Measurements from ENCODE around the gene FRMD5.

Gene FRMD5

GRCh38 chr15:43998607-43999006, 196.5 kb downstream of the FRMD5 start:
- DNase-seq (ENCODE audit: low read depth), result peak; percentile 62
- no peak overlapping the region for H3K4me3 ChIP-seq (ENCODE audit: low read length)
- no peak for TF ChIP-seq CTCF (conservative IDR thresholded peaks at IDR 0.05; ENCODE audit: low read depth, low read length)

GRCh38 chr15:43991206-43991605, 203.9 kb downstream of the FRMD5 start:
- no peak for DNase-seq (ENCODE audit: low read depth)
- no peak overlapping the region for H3K4me3 ChIP-seq (ENCODE audit: low read length)
- TF ChIP-seq CTCF (conservative IDR thresholded peaks at IDR 0.05; ENCODE audit: low read depth, low read length), result no peak

- no peak for DNase-seq (ENCODE audit: low read depth)
- H3K4me3 ChIP-seq (ENCODE audit: low read length), result no peak overlapping the region
- TF ChIP-seq CTCF (conservative IDR thresholded peaks at IDR 0.05; ENCODE audit: low read depth, low read length), result no peak
Measured at GRCh38 chr15:43989938-43990337, 205.1 kb downstream of the FRMD5 start.

- TF ChIP-seq CTCF (conservative IDR thresholded peaks at IDR 0.05; ENCODE audit: low read depth, low read length), result no peak
Measured at GRCh38 chr15:43988900-43989299, 206.2 kb downstream of the FRMD5 start.

GRCh38 chr15:43987924-43988323, 207.1 kb downstream of the FRMD5 start:
- no peak for TF ChIP-seq CTCF (conservative IDR thresholded peaks at IDR 0.05; ENCODE audit: low read depth, low read length)

More at GRCh38 chr15:43988900-43989299, 206.2 kb downstream of the FRMD5 start:
- no peak for DNase-seq (ENCODE audit: low read depth)
- H3K4me3 ChIP-seq (ENCODE audit: low read length), result no peak overlapping the region

GRCh38 chr15:43985976-43986680, 208.9 kb downstream of the FRMD5 start:
- DNase-seq (ENCODE audit: low read depth), result no peak
- TF ChIP-seq CTCF (conservative IDR thresholded peaks at IDR 0.05; ENCODE audit: low read depth, low read length), result no peak
- no peak overlapping the region for H3K4me3 ChIP-seq (ENCODE audit: low read length)

More at GRCh38 chr15:43987924-43988323, 207.1 kb downstream of the FRMD5 start:
- DNase-seq (ENCODE audit: low read depth), result no peak
- H3K4me3 ChIP-seq (ENCODE audit: low read length), result no peak overlapping the region

- no peak for TF ChIP-seq CTCF (conservative IDR thresholded peaks at IDR 0.05; ENCODE audit: low read depth, low read length)
- no peak for DNase-seq (ENCODE audit: low read depth)
- H3K4me3 ChIP-seq (ENCODE audit: low read length), result no peak overlapping the region
Measured at GRCh38 chr15:43981576-43981975, 213.5 kb downstream of the FRMD5 start.

Measured in retinal pigment epithelial cell (primary cell).